HT-29 (cell line): Measurements from ENCODE around the gene MIER3. TPM values are rescaled to one million over a fixed set of nuclear protein-coding genes. Genes with fewer than 3 reads are reported as not detected.
"Not testable (repeated sequence)": the region's sequence is repeated elsewhere in the genome, so short reads cannot be mapped to it uniquely, and the experiment has no call there.

Experiments
- DNase-seq: peaks from one replicate; pipeline ENCODE4 v3.0.0-alpha.2; 2015; ENCODE audit warnings: low spot score
- total RNA-seq: library from RNA; depleted of rRNA; stranded (reverse); fragments of >200 nt; shearing (Covaris generic); gene quantifications from 2 replicates; pipeline ENCODE4 v1.2.3, GENCODE V29; 2014; rRNA removed

MIER3 gene, protein sequence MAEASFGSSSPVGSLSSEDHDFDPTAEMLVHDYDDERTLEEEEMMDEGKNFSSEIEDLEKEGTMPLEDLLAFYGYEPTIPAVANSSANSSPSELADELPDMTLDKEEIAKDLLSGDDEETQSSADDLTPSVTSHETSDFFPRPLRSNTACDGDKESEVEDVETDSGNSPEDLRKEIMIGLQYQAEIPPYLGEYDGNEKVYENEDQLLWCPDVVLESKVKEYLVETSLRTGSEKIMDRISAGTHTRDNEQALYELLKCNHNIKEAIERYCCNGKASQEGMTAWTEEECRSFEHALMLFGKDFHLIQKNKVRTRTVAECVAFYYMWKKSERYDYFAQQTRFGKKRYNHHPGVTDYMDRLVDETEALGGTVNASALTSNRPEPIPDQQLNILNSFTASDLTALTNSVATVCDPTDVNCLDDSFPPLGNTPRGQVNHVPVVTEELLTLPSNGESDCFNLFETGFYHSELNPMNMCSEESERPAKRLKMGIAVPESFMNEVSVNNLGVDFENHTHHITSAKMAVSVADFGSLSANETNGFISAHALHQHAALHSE
- total RNA-seq = 8.6 and 15.2 TPM in 2 replicates

DNA sequence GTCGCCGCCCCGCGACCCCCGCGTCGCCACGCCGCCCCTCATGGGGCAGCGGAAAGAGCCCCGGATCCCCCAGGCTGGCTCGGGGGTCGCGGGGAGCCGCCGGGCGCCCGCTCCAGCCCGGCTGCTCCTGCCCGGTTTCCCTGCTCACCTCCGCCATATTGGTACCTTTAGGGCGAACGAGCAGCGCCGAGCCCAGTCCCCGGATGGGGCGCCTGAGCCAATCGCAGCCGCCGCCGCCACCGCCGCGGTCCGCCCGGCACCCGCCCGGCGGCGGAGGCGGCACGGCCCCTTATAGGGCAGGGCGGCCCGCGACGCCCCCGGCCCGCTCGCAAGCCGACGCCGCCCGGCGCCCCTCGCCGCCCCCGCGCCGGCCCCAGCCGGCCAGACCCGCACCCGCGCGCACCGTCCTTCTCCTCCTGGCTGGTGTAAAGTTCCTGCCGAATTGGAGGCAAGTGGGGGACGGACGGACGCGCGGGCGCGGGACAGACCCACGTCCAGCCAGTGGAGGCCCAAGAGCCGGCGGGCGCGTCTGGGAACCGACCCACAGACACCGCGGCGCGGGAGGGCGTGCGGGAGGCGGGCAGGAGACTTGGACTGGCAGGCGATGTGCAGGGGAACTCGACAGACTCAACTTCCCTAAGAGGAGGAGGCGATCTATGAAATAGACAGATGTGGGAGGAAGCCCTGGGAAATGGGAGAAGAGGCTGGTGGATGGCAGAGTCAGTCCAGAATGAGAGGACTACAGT lies at the start of gene MIER3:
Gene MIER3 (minus strand): TSS at position 178 of the 746 bp plus-strand sequence. CDS start 21 bp downstream, at position 157.
- peak; percentile 61 for DNase-seq

DNA sequence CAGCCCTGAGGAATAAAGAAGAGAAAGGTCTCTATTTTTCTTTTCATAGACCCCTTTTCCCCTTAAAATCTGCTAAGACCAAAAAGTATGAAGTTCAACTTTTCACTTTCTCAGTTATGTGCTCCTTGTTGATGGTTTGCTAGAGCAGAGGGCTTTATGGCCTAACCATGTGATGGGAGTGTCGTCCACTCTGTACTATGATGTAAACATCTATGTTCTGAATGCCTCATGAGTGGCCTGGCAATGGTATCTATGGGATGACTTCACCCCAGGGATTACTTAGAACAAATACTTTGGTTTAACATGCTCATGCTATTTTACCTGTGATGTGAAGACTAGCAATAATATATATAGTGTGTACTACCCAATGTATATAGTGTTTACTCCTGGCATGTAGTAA lies 43.7 kb upstream of the MIER3 start:
- no peak for DNase-seq

GRCh38 chr5:56993241-56993640 lies 41.3 kb upstream of the MIER3 start:
- DNase-seq = no peak

- no peak for DNase-seq
Measured at GRCh38 chr5:56989676-56990075, 37.8 kb upstream of the MIER3 start.

DNA sequence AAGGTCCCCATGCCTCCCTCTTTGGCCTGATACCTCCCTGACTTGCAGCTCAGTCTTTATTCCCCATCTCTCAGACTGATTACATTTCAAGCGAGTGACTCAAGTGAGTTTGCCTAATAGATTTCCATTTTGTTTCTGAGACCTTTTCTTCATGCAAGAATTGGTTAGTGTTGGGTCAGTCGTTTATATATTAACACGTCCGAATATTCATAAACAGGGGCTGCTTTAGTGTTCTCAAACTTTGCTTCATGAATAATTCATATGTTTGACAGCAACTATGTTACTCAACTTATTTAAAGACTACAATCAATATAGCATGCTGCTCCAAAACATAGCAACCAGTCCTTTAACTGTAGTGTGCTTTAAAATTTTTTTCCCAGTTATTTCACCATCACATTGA lies 36.6 kb upstream of the MIER3 start:
- DNase-seq = no peak

DNA sequence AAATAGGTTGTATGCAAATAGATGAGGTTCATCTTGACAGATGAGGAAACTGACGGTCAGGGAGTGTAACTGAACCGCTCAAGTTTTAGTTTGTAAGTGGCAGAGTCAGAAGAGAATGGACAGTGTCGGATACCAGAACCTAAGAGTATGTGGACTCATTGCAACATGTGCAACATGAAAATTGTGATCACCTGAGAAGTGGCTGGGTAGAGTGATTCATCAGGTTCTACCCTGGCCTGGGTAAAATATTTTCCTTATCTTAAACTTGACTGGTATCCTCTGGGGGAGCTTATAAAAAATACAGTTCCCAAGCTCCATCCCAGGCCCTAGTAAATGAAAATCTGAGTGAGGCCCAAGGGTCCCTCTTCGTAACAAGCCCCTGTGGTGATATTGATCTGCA lies 35.2 kb upstream of the MIER3 start:
- no peak for DNase-seq

GRCh38 chr5:56986626-56986947 lies 34.7 kb upstream of the MIER3 start:
- DNase-seq = no peak

- DNase-seq = no peak
Measured at GRCh38 chr5:56985936-56986625, 34.2 kb upstream of the MIER3 start.

DNA sequence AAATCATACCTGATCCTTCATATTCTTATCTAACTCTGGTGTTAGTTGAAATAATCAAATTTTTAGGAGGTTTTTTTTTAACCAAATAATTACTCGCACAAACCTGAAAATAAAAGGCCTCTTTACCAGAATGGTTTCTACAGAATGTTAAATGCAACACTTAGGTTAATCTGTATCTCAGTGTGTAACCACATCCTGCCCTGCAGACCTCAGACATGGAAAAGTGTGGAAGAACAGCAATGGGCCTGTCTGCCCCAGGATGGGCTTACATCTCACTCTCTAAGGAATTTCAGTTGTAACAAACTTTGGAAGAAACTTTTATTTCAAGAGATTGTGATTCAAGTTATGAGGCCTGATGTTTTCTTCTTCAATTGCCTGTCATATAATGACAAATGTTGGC lies 32.5 kb upstream of the MIER3 start:
- no peak for DNase-seq

- no peak for DNase-seq
Measured at GRCh38 chr5:56983593-56984361, 31.9 kb upstream of the MIER3 start.

DNA sequence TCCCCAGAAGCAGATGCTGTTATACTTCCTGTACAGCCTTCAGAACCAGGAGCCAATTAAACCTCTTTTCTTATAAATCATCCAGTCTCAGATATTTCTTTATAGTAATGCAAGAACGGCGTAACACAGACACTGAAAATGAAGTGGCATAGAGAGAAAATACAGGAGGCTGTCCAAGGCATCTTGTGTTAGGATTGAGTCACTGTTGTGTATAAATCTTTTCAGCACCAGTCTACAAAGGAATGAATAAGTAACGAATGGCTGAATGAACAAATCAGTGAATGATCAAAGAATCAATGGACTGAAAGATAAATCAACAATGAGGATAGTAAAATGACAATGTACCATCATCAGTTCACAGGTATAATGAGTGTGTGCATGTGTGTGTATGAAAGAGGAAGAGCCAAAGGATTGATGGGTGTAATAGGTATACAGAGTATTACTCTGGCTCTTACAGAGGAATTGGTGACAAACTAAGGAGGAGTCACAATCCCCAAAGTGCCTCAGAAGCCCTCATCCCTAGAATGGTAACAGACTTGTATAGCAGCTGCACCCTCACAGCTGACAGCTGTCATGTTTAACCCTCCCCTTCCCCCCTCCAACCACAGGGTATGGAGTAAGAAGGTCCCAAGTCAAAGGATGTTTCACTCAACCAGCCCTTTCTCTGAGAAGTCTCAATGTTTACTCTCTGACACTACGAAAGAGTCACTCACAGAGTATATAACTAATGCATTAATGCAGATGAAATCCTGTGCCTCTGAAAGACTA lies 29.8 kb upstream of the MIER3 start:
- DNase-seq = no peak

GRCh38 chr5:56979968-56980367 lies 28.0 kb upstream of the MIER3 start:
- no peak for DNase-seq

DNA sequence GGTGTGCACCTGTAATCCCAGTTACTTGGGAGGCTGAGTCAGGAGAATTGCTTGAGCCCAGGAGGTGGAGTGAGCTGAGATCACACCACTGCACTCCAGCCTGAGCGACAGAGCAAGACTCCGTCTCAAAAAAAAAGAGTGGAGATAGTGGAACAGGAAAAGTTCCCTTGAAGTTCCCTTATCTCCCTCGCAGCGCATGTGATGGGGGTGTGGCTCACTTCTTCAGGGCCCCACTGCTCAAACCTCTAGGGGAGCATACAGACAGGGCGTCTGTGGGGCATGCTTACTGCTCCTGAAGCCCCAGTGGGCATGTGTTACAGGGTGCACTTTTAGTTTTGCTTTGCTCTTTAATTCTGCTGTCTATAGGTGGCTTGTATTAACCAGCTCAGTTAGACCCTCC lies 27.6 kb upstream of the MIER3 start:
- DNase-seq = not testable (repeated sequence)

- DNase-seq = no peak
Measured at GRCh38 chr5:56977822-56978221, 25.9 kb upstream of the MIER3 start.

DNA sequence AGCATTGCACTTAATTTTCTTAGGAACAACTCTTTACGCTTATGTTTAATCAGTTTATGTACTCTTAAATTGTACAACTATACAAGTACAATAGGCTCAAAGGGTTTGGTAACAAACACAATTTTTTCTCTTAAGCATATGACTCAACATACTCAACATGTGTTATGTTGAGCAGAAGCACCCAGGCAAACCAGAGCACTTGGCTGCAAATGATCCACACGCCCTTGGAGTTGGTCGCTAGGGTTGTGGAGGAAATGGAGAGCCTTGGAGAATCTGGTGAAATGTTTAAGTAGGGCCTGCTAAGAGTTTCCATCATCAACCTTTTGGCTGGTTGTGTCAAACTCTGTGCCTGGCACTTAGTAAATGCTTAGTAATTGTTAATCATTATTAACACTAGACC lies 25.1 kb upstream of the MIER3 start:
- no peak for DNase-seq

DNA sequence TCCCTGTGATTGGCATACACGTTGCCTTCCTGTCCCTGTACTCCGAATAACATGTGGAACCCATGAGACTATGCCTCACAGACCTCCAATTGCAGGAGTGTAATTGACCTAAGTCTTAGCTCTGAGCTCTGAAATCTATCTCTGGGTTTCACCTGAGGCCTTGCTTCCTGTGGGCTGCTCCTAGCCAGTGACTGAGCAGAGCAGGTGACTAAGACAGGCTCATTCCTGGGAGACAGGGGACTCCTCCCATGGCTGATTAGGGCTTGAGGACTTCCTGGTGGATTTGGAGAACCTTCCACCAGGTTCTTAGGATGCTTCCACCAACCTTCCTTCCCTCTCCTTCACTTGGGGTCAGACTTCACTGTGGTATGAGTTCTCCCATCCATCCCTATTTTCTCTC lies 22.3 kb upstream of the MIER3 start:
- peak; percentile 18 for DNase-seq

- no peak for DNase-seq
Measured at GRCh38 chr5:56973473-56973872, 21.6 kb upstream of the MIER3 start.

DNA sequence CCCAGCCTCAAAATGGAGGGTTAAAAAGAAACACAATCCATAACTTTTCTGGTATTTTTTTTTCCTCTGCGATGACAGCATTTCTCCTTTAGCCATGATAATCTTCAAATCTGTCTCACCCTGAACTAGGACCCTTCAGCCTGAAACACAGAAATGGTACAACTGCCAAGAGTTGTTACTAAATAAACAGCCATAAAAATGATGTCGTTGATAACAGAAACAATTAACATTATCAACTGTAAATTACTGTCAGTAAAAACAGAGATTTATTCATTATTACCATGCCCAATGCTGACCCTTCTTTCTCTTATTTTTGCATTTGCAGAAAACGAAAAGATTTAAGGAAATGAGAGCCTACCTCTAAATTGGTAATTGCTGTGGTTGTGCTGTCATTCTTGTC lies 19.4 kb upstream of the MIER3 start:
- no peak for DNase-seq

GRCh38 chr5:56964173-56964572 lies 12.2 kb upstream of the MIER3 start:
- DNase-seq = no peak

- DNase-seq = no peak
Measured at GRCh38 chr5:56963246-56963645, 11.3 kb upstream of the MIER3 start.

- DNase-seq = no peak
Measured at GRCh38 chr5:56962286-56962685, 10.4 kb upstream of the MIER3 start.
